GM12878 (cell line): ENCODE measurements around the gene TCF7. TPM values are rescaled to one million over a fixed set of nuclear protein-coding genes. Genes with fewer than 3 reads are reported as not detected.

Source experiments
- ATAC-seq: fragments of 200-7000 bp; cut with Tn5 transposase; 3 replicates; pipeline ENCODE4 v1.9.1; 2020; ENCODE audit warnings: mild to moderate bottlenecking, moderate library complexity
- BruUV-seq: library from RNA; stranded (reverse); fragments of 400-500 nt; replicated peaks from 2 replicates; lab custom pipeline; 2021; lab: Mats Ljungman, UMichigan
- CTCF ChIA-PET: fragments of 300-600 bp; sonication (Branson Sonifier 250); formaldehyde crosslinking; extraction: SDS; loops from one replicate; lab custom pipeline; 2021; ENCODE audit warnings: inconsistent platforms; lab: Yijun Ruan, JAX
- POLR2A ChIA-PET: fragments of 350-600 bp; formaldehyde crosslinking; extraction: SDS; loops from one replicate; lab custom pipeline; 2021; ENCODE audit warnings: inconsistent platforms; lab: Charles Lee
- RAD21 ChIA-PET: fragments of 300-600 bp; sonication (Branson Sonifier 250); formaldehyde crosslinking; loops from one replicate; lab custom pipeline; 2023; ENCODE audit warnings: antibody characterized with exemption; ENCODE audit not compliant: unreplicated experiment; lab: Charles Lee
- SMC1A ChIA-PET: fragments of 300-600 bp; sonication (Branson Sonifier 250); formaldehyde crosslinking; loops from one replicate; lab custom pipeline; 2023; ENCODE audit not compliant: unreplicated experiment, uncharacterized antibody; lab: Charles Lee
- DNase-seq: peaks from one replicate; pipeline ENCODE4 v3.0.0-alpha.2; 2011; ENCODE audit warnings: low read depth, low spot score
- FAIRE-seq: peaks from 3 replicates; lab custom pipeline; 2011; peaks lifted over from hg19 to GRCh38; lab: Jason Lieb, UNC
- H2AFZ ChIP-seq: 2 replicates; pipeline ENCODE4 v1.6.0; 2011; ENCODE audit warnings: low read depth, low read length, control low read depth; ENCODE audit not compliant: control insufficient read depth
- H3K27ac ChIP-seq: 2 replicates; pipeline ENCODE4 v1.5.1; 2011; ENCODE audit warnings: control low read depth; ENCODE audit not compliant: control insufficient read depth, insufficient read depth
- H3K27me3 ChIP-seq, 2 experiments: replicated peaks in 1 of 2; 2 replicates each; pipeline versions ENCODE4 v1.6.0 to v1.6.1; 2011; ENCODE audit warnings: low read length in 1 of 2; ENCODE audit not compliant: control insufficient read depth in 2 of 2, insufficient read depth in 2 of 2
- H3K36me3 ChIP-seq, 2 experiments: 2 replicates each; pipeline ENCODE4 v1.5.1; 2011; ENCODE audit warnings: low read length in 1 of 2; ENCODE audit not compliant: control insufficient read depth in 2 of 2, insufficient read depth in 2 of 2
- H3K4me1 ChIP-seq: 2 replicates; pipeline ENCODE4 v1.6.1; 2011; ENCODE audit warnings: mild to moderate bottlenecking, low read length, moderate library complexity, mixed read lengths; ENCODE audit not compliant: control insufficient read depth, insufficient read depth
- H3K4me2 ChIP-seq: 2 replicates; pipeline ENCODE4 v1.6.0; 2011; ENCODE audit warnings: control low read depth; ENCODE audit not compliant: control insufficient read depth, insufficient read depth
- H3K4me3 ChIP-seq: fragments of 200-600 bp; sonication (generic); 2 replicates; pipeline ENCODE4 v1.5.1; 2016
- H3K79me2 ChIP-seq: 2 replicates; pipeline ENCODE4 v1.6.0; 2011; ENCODE audit warnings: low read length; ENCODE audit not compliant: control insufficient read depth, insufficient read depth
- H3K9ac ChIP-seq: 2 replicates; pipeline ENCODE4 v1.8.0; 2011; ENCODE audit warnings: low read length, control low read depth, mixed read lengths; ENCODE audit not compliant: control insufficient read depth, insufficient read depth
- H3K9me3 ChIP-seq: replicated peaks from 3 replicates; pipeline ENCODE4 v1.5.1; 2011; ENCODE audit warnings: mild to moderate bottlenecking, low read length; ENCODE audit not compliant: control insufficient read depth, insufficient read depth
- H4K20me1 ChIP-seq: 2 replicates; pipeline ENCODE4 v1.6.0; 2011; ENCODE audit not compliant: control insufficient read depth, insufficient read depth
- BRCA1 ChIP-seq: IDR thresholded peaks from 2 replicates; pipeline ENCODE4 v1.6.1; 2011; ENCODE audit warnings: low read depth, low read length, improper control_type of control experiment
- CBX3 ChIP-seq: fragments of 200-600 bp; sonication (generic); IDR thresholded peaks from 2 replicates; pipeline ENCODE4 v1.6.1; 2016; ENCODE audit warnings: low read depth, borderline replicate concordance
- KDM1A ChIP-seq: fragments of 200-600 bp; sonication (generic); IDR thresholded peaks from 2 replicates; pipeline ENCODE4 v1.6.1; 2016; ENCODE audit warnings: borderline replicate concordance
- LARP7 ChIP-seq: fragments of 450-650 bp; IDR thresholded peaks from 2 replicates; pipeline ENCODE4 v1.6.1; 2017; ENCODE audit warnings: mild to moderate bottlenecking
- MYB ChIP-seq: fragments of 150-350 bp; IDR thresholded peaks from 2 replicates; pipeline ENCODE4 v1.6.1; 2014; ENCODE audit warnings: mild to moderate bottlenecking, low read depth, low read length, borderline replicate concordance
- SMARCA5 ChIP-seq: fragments of 450-650 bp; IDR thresholded peaks from 2 replicates; pipeline ENCODE4 v1.6.1; 2017; ENCODE audit warnings: mild to moderate bottlenecking
- ZNF24 ChIP-seq: fragments of 450-650 bp; IDR thresholded peaks from 2 replicates; pipeline ENCODE4 v1.6.1; 2017; ENCODE audit warnings: antibody characterized with exemption, mild to moderate bottlenecking
- ZZZ3 ChIP-seq: IDR thresholded peaks from 2 replicates; pipeline ENCODE4 v1.6.1; 2011; ENCODE audit warnings: low read depth; ENCODE audit not compliant: control insufficient read depth, insufficient read length
- WGBS: methylation state at CpG from one replicate; pipeline ENCODE4 v1.1.6; 2016; ENCODE audit warnings: low lambda C conversion rate; ENCODE audit not compliant: insufficient replicate concordance, insufficient coverage; ENCODE audit errors: missing lambda C conversion rate; 5-methylcytosine and 5-hydroxymethylcytosine counted together
- in situ Hi-C: fragments of 300-500 bp; cut with MboI; formaldehyde crosslinking; loops from 9 replicates; pipeline ENCODE4 v1.14.3; 2018; ENCODE audit warnings: mixed read lengths
- intact Hi-C: fragments of 100-400 bp; cut with micrococcal nuclease; formaldehyde crosslinking; loops from one replicate; pipeline ENCODE4 v1.14.2; 2022; ENCODE audit not compliant: unreplicated experiment
- polyA plus RNA-seq, 11 experiments: library from polyadenylated mRNA; depleted of rRNA in 4 of 11; unstranded in 6 of 11; stranded (reverse) in 5 of 11; fragments of >200 nt; fragmentation: Nextera tagmentation in 4 of 11; fragmentation: Illumina TruSeq in 1 of 11; extraction: Ambion mirVana in 4 of 11; extraction: Trizol in 1 of 11; gene quantifications; 1 replicate in 1 of 11; 2 replicates in 10 of 11; pipeline versions ENCODE4 v1.2.1 to v1.2.3, GENCODE V29; 2011 to 2016; ENCODE audit warnings: inconsistent platforms in 2 of 11, missing spikeins in 2 of 11, low read depth in 1 of 11
- total RNA-seq, 4 experiments: library from RNA; depleted of rRNA in 3 of 4; stranded (reverse); fragments of >200 nt in 3 of 4; fragmentation: Illumina TruSeq in 1 of 4; extraction: Trizol in 1 of 4; gene quantifications; 2 replicates each; pipeline versions ENCODE4 v1.2.1 to v1.2.3, GENCODE V29; 2013 to 2021
- TF ChIP-seq, protein P1 (sequence below): IDR thresholded peaks from 2 replicates; pipeline ENCODE4 v1.6.1; 2011; ENCODE audit warnings: borderline replicate concordance, low read depth, mild to moderate bottlenecking, moderate library complexity, mixed read lengths, low read length; ENCODE audit not compliant: insufficient read depth; ENCODE audit errors: extremely low read length
- TF ChIP-seq, protein P2 (sequence below): IDR thresholded peaks from 2 replicates; pipeline ENCODE4 v1.6.1; 2012; ENCODE audit warnings: low read length, inconsistent platforms
- TF ChIP-seq, protein P3 (sequence below): IDR thresholded peaks from 2 replicates; pipeline ENCODE4 v1.6.1; 2011; ENCODE audit warnings: low read depth, low read length, improper control_type of control experiment, borderline replicate concordance
- TF ChIP-seq, protein P4 (sequence below): fragments of 150-350 bp; IDR thresholded peaks from 2 replicates; pipeline ENCODE4 v1.6.1; 2016; ENCODE audit warnings: low read depth, low read length
- TF ChIP-seq, protein P5 (sequence below): IDR thresholded peaks from 2 replicates; pipeline ENCODE4 v1.6.1; 2011; ENCODE audit warnings: borderline replicate concordance, low read depth, mild to moderate bottlenecking, moderate library complexity, low read length; ENCODE audit not compliant: insufficient read depth, poor library complexity, severe bottlenecking

TCF7 gene
- total and polyA plus RNA-seq, 10 of the 15 experiments (the other 5 are each of a cell fraction or from before 2014, with no cell fraction given) = 10.0 to 60.2 (median 23.6) TPM

DNA sequence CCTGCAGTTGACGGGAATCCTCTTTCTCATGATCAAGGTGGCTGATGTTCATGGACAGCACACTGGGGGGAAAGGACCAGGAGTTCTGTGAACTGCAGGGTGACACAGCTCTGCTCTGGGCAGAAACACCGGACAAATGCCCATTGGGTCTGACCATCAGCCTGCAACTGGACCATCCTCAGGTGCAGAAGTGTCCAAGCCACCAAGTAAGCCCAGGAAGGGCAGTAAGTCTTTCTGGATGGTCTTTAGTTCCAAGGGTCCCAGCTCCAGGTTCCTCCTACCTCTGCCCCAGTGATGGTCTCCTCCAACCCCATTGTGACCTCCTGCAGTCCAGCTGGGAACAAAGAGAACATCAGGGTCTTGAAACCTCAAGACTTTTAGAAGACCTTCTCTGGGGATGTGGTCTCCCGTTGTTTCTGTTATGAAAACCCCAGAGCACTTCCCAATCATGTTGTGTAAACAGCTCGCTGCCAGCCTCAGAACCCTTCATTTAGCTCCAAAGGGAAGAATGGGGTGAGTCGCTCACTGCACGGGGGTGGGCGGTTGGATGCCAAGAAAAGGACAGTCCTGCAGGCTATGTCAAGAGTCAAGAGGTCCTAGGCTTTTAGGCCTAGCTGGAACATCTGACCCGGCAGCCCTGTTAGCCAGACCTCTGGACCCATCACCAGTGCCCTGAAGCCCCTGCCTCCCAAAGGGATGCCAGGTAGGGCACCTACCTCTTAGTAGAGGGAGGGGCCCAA is 41.8 kb upstream of the TCF7 start:
- H3K9ac ChIP-seq = no peak overlapping the region
- no peak overlapping the region for H3K4me3 ChIP-seq
- H3K4me2 ChIP-seq = no peak overlapping the region
- peaks cover 33% of the 10 kb centered on the region for H3K4me1 ChIP-seq
- in situ Hi-C loops (no loop called here), intact Hi-C loops (no loop called here)
- H3K27ac ChIP-seq = no peak overlapping the region
- POLR2A ChIA-PET = interaction anchor here (1.1 to 7.3 kb wide), 9 partner anchors 12 to 66 kb away, joined by 3 to 81 read pairs (median 4); no protein-coding TSS in a partner anchor
- FAIRE-seq (no peak), ATAC-seq (no peak), DNase-seq (no peak)
- WGBS = 91% methylated on average over 8 of the region's 8 CpGs
- no peaks in the 10 kb centered on the region for H3K36me3 ChIP-seq
- no peak overlapping the region for H2AFZ ChIP-seq
- no peaks in the 10 kb centered on the region for H3K9me3 ChIP-seq
- RAD21 ChIA-PET = interaction anchor here (0.7 to 4.6 kb wide), 11 partner anchors 8 to 74 kb away, joined by 3 to 31 read pairs (median 4); no protein-coding TSS in a partner anchor
- no peaks in the 10 kb centered on the region; the same call in 1 of the 2 replicates for H3K79me2 ChIP-seq
- CTCF ChIA-PET = interaction anchor here (1.0 to 4.0 kb wide), 11 partner anchors 10 to 76 kb away, joined by 3 to 47 read pairs (median 9); no protein-coding TSS in a partner anchor
- SMC1A ChIA-PET = interaction anchor here (0.7 to 4.4 kb wide), 14 partner anchors 10 to 142 kb away, joined by 3 to 80 read pairs (median 4); no protein-coding TSS in a partner anchor
- no peaks in the 10 kb centered on the region for H3K27me3 ChIP-seq
- no TSS peak for BruUV-seq
- no peaks in the 10 kb centered on the region for H4K20me1 ChIP-seq
- no peak for TF ChIP-seq KDM1A
- no peak for TF ChIP-seq CBX3
- TF ChIP-seq, protein P1, sequence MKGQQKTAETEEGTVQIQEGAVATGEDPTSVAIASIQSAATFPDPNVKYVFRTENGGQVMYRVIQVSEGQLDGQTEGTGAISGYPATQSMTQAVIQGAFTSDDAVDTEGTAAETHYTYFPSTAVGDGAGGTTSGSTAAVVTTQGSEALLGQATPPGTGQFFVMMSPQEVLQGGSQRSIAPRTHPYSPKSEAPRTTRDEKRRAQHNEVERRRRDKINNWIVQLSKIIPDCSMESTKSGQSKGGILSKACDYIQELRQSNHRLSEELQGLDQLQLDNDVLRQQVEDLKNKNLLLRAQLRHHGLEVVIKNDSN = no peak
- TF ChIP-seq, protein P2, sequence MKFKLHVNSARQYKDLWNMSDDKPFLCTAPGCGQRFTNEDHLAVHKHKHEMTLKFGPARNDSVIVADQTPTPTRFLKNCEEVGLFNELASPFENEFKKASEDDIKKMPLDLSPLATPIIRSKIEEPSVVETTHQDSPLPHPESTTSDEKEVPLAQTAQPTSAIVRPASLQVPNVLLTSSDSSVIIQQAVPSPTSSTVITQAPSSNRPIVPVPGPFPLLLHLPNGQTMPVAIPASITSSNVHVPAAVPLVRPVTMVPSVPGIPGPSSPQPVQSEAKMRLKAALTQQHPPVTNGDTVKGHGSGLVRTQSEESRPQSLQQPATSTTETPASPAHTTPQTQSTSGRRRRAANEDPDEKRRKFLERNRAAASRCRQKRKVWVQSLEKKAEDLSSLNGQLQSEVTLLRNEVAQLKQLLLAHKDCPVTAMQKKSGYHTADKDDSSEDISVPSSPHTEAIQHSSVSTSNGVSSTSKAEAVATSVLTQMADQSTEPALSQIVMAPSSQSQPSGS = no peak
- TF ChIP-seq SMARCA5 = no peak
- TF ChIP-seq MYB = no peak
- no peak for TF ChIP-seq ZZZ3
- TF ChIP-seq, protein P3, sequence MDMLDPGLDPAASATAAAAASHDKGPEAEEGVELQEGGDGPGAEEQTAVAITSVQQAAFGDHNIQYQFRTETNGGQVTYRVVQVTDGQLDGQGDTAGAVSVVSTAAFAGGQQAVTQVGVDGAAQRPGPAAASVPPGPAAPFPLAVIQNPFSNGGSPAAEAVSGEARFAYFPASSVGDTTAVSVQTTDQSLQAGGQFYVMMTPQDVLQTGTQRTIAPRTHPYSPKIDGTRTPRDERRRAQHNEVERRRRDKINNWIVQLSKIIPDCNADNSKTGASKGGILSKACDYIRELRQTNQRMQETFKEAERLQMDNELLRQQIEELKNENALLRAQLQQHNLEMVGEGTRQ = no peak
- TF ChIP-seq LARP7 = no peak
- no peak for TF ChIP-seq BRCA1
- TF ChIP-seq ZNF24 = no peak
- TF ChIP-seq, protein P4, sequence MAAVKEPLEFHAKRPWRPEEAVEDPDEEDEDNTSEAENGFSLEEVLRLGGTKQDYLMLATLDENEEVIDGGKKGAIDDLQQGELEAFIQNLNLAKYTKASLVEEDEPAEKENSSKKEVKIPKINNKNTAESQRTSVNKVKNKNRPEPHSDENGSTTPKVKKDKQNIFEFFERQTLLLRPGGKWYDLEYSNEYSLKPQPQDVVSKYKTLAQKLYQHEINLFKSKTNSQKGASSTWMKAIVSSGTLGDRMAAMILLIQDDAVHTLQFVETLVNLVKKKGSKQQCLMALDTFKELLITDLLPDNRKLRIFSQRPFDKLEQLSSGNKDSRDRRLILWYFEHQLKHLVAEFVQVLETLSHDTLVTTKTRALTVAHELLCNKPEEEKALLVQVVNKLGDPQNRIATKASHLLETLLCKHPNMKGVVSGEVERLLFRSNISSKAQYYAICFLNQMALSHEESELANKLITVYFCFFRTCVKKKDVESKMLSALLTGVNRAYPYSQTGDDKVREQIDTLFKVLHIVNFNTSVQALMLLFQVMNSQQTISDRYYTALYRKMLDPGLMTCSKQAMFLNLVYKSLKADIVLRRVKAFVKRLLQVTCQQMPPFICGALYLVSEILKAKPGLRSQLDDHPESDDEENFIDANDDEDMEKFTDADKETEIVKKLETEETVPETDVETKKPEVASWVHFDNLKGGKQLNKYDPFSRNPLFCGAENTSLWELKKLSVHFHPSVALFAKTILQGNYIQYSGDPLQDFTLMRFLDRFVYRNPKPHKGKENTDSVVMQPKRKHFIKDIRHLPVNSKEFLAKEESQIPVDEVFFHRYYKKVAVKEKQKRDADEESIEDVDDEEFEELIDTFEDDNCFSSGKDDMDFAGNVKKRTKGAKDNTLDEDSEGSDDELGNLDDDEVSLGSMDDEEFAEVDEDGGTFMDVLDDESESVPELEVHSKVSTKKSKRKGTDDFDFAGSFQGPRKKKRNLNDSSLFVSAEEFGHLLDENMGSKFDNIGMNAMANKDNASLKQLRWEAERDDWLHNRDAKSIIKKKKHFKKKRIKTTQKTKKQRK = no peak
- TF ChIP-seq, protein P5, sequence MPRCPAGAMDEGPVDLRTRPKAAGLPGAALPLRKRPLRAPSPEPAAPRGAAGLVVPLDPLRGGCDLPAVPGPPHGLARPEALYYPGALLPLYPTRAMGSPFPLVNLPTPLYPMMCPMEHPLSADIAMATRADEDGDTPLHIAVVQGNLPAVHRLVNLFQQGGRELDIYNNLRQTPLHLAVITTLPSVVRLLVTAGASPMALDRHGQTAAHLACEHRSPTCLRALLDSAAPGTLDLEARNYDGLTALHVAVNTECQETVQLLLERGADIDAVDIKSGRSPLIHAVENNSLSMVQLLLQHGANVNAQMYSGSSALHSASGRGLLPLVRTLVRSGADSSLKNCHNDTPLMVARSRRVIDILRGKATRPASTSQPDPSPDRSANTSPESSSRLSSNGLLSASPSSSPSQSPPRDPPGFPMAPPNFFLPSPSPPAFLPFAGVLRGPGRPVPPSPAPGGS = no peak
